ENCODE measurements around the gene BLMH. TPM values are rescaled to one million over a fixed set of nuclear protein-coding genes. Genes with fewer than 3 reads are reported as not detected.

BLMH gene
- 10 to 100 TPM; 28.5 to 37.8 TPM for total RNA-seq
- polyA plus RNA-seq, result 10 to 100 TPM; 20.0 to 26.3 TPM
- long read RNA-seq, donor 1, transcript BLMH-201 (12 exons, 2,365 nt), result major isoform, 94 of 105 reads
- long read RNA-seq, donor 1, partial matches to known transcripts, result 9 of 105 reads
- long read RNA-seq, donor 1, other reads (novel, unspliced or antisense), result 2 of 105 reads
- long read RNA-seq, donor 2, transcript BLMH-201 (12 exons, 2,365 nt), result major isoform, 11 of 16 reads
- long read RNA-seq, donor 2, partial matches to known transcripts, result 2 of 16 reads
- long read RNA-seq, donor 2, other reads (novel, unspliced or antisense), result 2 of 16 reads

GRCh38 chr17:30291543-30292285 is at the start of gene BLMH:
BLMH (minus strand) TSS chr17:30291944; CDS start chr17:30291819, 125 bp downstream.
- Histone ChIP-seq H3K36me3 (ENCODE audit: control insufficient read depth in 1 of 2, insufficient read depth in 2 of 2, low read length in 1 of 2) (peaks cover 0 to 3% of the 10 kb centered on the region in 2 donors), H3K4me1 (ENCODE audit: control insufficient read depth in 1 of 2, insufficient read depth in 2 of 2, low read length in 2 of 2) (no peaks in the 10 kb centered on the region), H3K27ac (ENCODE audit: low read depth in 1 of 2, low read length in 2 of 2) (peak within 1 kb of the TSS in 1 of 2 donors; percentile 92), H3K4me3 (ENCODE audit: low read length in 2 of 2) (peak within 1 kb of the TSS; percentile 81 to 82), H3K27me3 (ENCODE audit: control insufficient read depth in 1 of 2, insufficient read depth in 2 of 2, low read length in 1 of 2) (no peaks in the 10 kb centered on the region), H3K9me3 (ENCODE audit: control insufficient read depth, low read length) (no peaks in the 10 kb centered on the region)
- DNase-seq (peak; percentile 89 to 96), ATAC-seq (ENCODE audit: low FRiP score) (peak; percentile 97)
- intact Hi-C loops (cut with DNase I), result loop anchor here in 1 of 2 donors (10.0 kb wide), 2 partner anchors 83 to 143 kb away; partner anchors contain the start of gene CPD
- WGBS, 2 donors, result 0 to 1% methylated on average over 53 to 89 of the region's 89 CpGs

GRCh38 chr17:30340801-30341356 is 49.1 kb upstream of the BLMH start:
- Histone ChIP-seq H3K4me1 (ENCODE audit: control insufficient read depth in 1 of 2, insufficient read depth in 2 of 2, low read length in 2 of 2) (no peaks in the 10 kb centered on the region), H3K27ac (ENCODE audit: low read depth in 1 of 2, low read length in 2 of 2) (no peak overlapping the region), H3K36me3 (ENCODE audit: control insufficient read depth in 1 of 2, insufficient read depth in 2 of 2, low read length in 1 of 2) (no peaks in the 10 kb centered on the region), H3K4me3 (ENCODE audit: low read length in 2 of 2) (no peak overlapping the region), H3K9me3 (ENCODE audit: control insufficient read depth, low read length) (no peaks in the 10 kb centered on the region), H3K27me3 (ENCODE audit: control insufficient read depth in 1 of 2, insufficient read depth in 2 of 2, low read length in 1 of 2) (no peaks in the 10 kb centered on the region)
- intact Hi-C loops (cut with DNase I), result no loop called here
- no peak for DNase-seq
- ATAC-seq (ENCODE audit: low FRiP score), result no peak
- 52% methylated on average over 6 of the region's 6 CpGs for WGBS, 2 donors

DNA sequence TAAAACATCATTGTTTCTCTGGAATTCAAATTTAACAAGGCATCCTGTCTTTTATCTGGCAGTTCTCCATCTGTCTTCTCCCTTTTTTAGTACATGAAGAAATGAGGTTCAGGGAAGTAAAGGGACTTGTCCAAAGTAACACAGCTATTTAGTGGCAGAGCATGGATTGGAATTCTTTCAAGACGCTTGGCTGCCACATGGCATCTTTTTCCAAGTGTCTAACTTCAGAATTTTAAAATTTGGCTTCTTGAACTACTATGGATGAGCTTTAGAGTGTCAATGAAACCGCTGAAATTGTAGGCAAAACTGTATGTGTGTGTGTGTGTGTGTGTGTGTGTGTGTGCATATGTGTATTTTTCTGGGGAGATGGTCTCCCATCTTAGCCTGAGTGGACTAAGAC is 47.3 kb upstream of the BLMH start:
- H3K27ac ChIP-seq (ENCODE audit: low read depth in 1 of 2, low read length in 2 of 2), result no peak overlapping the region
- WGBS, 2 donors, result 77 to 84% methylated on average over 2 of the region's 2 CpGs

DNA sequence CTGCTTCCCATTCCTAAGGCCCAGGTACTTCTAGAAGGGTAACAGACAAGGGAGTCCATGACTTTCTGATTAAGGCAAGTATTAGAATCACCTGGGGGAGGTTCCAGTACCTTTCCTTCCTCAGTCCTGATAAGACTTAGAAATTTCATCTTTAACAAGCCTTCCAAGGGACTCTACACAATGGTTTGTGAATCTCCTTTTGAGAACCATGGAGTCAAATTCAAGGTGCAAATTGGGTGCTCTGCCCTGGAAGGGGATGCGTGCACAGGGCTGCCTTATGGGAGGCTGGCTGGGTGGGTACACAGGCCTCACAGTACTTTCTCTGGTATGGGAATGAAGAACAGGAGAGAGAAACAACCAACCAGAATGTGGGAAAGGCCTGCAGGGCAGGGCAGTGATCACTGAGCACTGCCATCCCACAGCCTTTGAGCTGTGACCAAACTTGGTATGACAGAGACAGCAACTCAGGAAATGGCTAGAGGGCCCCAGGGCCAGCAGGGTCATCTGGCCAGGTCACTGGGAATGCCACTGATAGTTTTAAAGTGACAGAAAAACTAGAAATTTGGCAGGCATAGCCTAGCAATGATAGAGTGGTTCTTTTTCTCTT is 45.8 kb upstream of the BLMH start:
- Histone ChIP-seq H3K36me3 (ENCODE audit: control insufficient read depth in 1 of 2, insufficient read depth in 2 of 2, low read length in 1 of 2) (no peaks in the 10 kb centered on the region), H3K4me1 (ENCODE audit: control insufficient read depth in 1 of 2, insufficient read depth in 2 of 2, low read length in 2 of 2) (no peaks in the 10 kb centered on the region), H3K27me3 (ENCODE audit: control insufficient read depth in 1 of 2, insufficient read depth in 2 of 2, low read length in 1 of 2) (no peaks in the 10 kb centered on the region), H3K27ac (ENCODE audit: low read depth in 1 of 2, low read length in 2 of 2) (no peak overlapping the region), H3K4me3 (ENCODE audit: low read length in 2 of 2) (no peak overlapping the region), H3K9me3 (ENCODE audit: control insufficient read depth, low read length) (no peaks in the 10 kb centered on the region)
- DNase-seq (no peak), ATAC-seq (ENCODE audit: low FRiP score) (no peak)
- intact Hi-C loops (cut with DNase I), result loop anchor here in 1 of 2 donors (5.0 kb wide), 1 partner anchor 215 kb away; no protein-coding TSS in a partner anchor
- 99 to 100% methylated on average over 1 of the region's 1 CpG for WGBS, 2 donors

More for the DNA sequence above, 47.3 kb upstream of the BLMH start:
- H3K9me3 ChIP-seq (ENCODE audit: control insufficient read depth, low read length), result no peaks in the 10 kb centered on the region
- DNase-seq, result no peak
- H3K27me3 ChIP-seq (ENCODE audit: control insufficient read depth in 1 of 2, insufficient read depth in 2 of 2, low read length in 1 of 2), result no peaks in the 10 kb centered on the region
- H3K4me3 ChIP-seq (ENCODE audit: low read length in 2 of 2), result no peak overlapping the region
- H3K36me3 ChIP-seq (ENCODE audit: control insufficient read depth in 1 of 2, insufficient read depth in 2 of 2, low read length in 1 of 2), result no peaks in the 10 kb centered on the region
- intact Hi-C loops (cut with DNase I), result loop anchor here in 1 of 2 donors (5.0 kb wide), 1 partner anchor 217 kb away; no protein-coding TSS in a partner anchor
- H3K4me1 ChIP-seq (ENCODE audit: control insufficient read depth in 1 of 2, insufficient read depth in 2 of 2, low read length in 2 of 2), result no peaks in the 10 kb centered on the region
- no peak for ATAC-seq (ENCODE audit: low FRiP score)

- Histone ChIP-seq H3K27me3 (ENCODE audit: control insufficient read depth in 1 of 2, insufficient read depth in 2 of 2, low read length in 1 of 2) (no peaks in the 10 kb centered on the region), H3K4me3 (ENCODE audit: low read length in 2 of 2) (no peak overlapping the region), H3K9me3 (ENCODE audit: control insufficient read depth, low read length) (no peaks in the 10 kb centered on the region), H3K36me3 (ENCODE audit: control insufficient read depth in 1 of 2, insufficient read depth in 2 of 2, low read length in 1 of 2) (no peaks in the 10 kb centered on the region), H3K27ac (ENCODE audit: low read depth in 1 of 2, low read length in 2 of 2) (no peak overlapping the region), H3K4me1 (ENCODE audit: control insufficient read depth in 1 of 2, insufficient read depth in 2 of 2, low read length in 2 of 2) (no peaks in the 10 kb centered on the region)
- WGBS, 2 donors, result 52 to 60% methylated on average over 8 of the region's 8 CpGs
- no peak for DNase-seq
- ATAC-seq (ENCODE audit: low FRiP score), result no peak
- intact Hi-C loops (cut with DNase I), result loop anchor here in 1 of 2 donors (5.0 kb wide), 1 partner anchor 214 kb away; no protein-coding TSS in a partner anchor
Observed at GRCh38 chr17:30336369-30337171, 44.8 kb upstream of the BLMH start.

DNA sequence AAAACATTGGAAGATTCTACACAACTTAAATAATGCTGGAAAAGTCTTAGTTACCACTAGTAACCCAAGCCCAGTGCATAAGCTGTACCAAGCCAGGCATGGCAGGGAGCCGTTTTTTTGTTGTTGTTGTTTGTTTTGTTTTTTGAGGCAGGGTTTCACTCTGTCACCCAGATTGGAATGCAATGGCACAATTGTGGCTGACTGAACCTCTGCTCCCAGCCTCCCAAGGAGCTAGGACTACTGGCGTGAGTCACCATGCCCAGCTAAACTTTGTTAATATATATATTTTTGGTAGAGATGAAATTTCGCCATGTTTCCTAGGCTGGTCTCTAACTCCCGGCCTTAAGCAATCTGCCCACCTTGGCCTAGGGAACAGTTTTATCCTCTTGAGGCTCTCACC is 42.7 kb upstream of the BLMH start:
- 77 to 88% methylated on average over 4 of the region's 4 CpGs for WGBS, 2 donors
- H3K4me3 ChIP-seq (ENCODE audit: low read length in 2 of 2), result no peak overlapping the region
- no peaks in the 10 kb centered on the region for H3K9me3 ChIP-seq (ENCODE audit: control insufficient read depth, low read length)
- H3K36me3 ChIP-seq (ENCODE audit: control insufficient read depth in 1 of 2, insufficient read depth in 2 of 2, low read length in 1 of 2), result no peaks in the 10 kb centered on the region
- H3K4me1 ChIP-seq (ENCODE audit: control insufficient read depth in 1 of 2, insufficient read depth in 2 of 2, low read length in 2 of 2), result no peaks in the 10 kb centered on the region
- DNase-seq (no peak), ATAC-seq (ENCODE audit: low FRiP score) (no peak)
- intact Hi-C loops (cut with DNase I), result no loop called here
- H3K27me3 ChIP-seq (ENCODE audit: control insufficient read depth in 1 of 2, insufficient read depth in 2 of 2, low read length in 1 of 2), result no peaks in the 10 kb centered on the region
- no peak overlapping the region for H3K27ac ChIP-seq (ENCODE audit: low read depth in 1 of 2, low read length in 2 of 2)

DNA sequence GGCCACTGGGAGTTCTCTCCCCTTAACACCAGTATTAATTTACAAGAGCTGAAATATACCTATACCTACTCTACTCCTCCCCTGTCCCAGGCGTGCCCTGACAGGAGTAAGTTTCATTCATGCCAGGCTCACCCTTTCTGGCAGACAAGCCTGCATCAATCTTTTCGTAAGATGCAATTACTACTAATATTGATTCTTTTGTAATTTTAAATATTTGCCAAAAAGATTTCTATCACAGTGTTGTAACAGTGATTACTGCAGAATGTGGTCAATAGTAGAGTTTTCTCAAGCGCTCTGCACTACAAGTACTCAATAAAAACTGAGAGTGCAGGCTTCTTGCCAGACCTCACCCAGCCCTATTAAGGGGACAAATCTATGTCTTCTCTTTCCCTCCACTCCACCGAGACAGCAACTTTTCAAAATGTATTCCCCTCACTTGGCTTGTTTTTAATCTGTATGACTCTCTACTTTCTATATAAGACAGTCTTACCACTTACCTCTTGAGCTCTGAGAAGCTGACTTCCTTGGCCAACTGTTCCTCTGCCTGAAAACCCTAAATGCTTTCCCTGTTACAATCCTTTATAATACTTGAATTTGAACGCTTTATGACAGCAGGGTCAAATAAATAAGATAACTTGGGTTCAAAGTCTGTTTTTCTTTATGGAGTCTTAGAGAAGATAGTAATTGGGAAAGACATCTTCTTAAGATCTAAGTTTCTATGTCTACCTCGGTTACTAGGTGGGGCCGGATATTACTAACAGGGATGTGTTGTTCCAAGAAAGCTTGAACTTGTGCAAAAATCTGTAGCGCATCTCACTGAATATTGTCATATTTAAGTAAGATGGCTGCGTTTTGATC is 42.0 kb upstream of the BLMH start, which contains the start of gene TMIGD1:
TSS of gene TMIGD1 (minus strand) at position 555 of the 858 bp plus-strand sequence. CDS start 1,924 bp downstream, outside the sequence.
- intact Hi-C loops (cut with DNase I), result no loop called here

More for the DNA sequence above, 42.0 kb upstream of the BLMH start, which contains the start of gene TMIGD1:
- WGBS, 2 donors, result 91 to 93% methylated on average over 9 of the region's 9 CpGs
- DNase-seq (no peak), ATAC-seq (ENCODE audit: low FRiP score) (no peak)
- Histone ChIP-seq H3K27ac (ENCODE audit: low read depth in 1 of 2, low read length in 2 of 2) (no peak within 1 kb of the TSS), H3K4me1 (ENCODE audit: control insufficient read depth in 1 of 2, insufficient read depth in 2 of 2, low read length in 2 of 2) (no peaks in the 10 kb centered on the region), H3K4me3 (ENCODE audit: low read length in 2 of 2) (no peak within 1 kb of the TSS), H3K9me3 (ENCODE audit: control insufficient read depth, low read length) (no peaks in the 10 kb centered on the region), H3K36me3 (ENCODE audit: control insufficient read depth in 1 of 2, insufficient read depth in 2 of 2, low read length in 1 of 2) (no peaks in the 10 kb centered on the region), H3K27me3 (ENCODE audit: control insufficient read depth in 1 of 2, insufficient read depth in 2 of 2, low read length in 1 of 2) (no peaks in the 10 kb centered on the region)
